Left ventricle myocardium inferior (tissue), 1 donor: ENCODE measurements around the gene DCDC2B. TPM values are rescaled to one million over a fixed set of nuclear protein-coding genes. Genes with fewer than 3 reads are reported as not detected.

ENCODE experiments used
- DNase-seq: peaks from one replicate; pipeline ENCODE4 v3.0.0-alpha.2; 2020
- H3K27ac ChIP-seq: fragments of 200-600 bp; replicated peaks from 2 replicates; pipeline ENCODE4 v1.8.0; 2021
- H3K27me3 ChIP-seq: fragments of 200-600 bp; 2 replicates; pipeline ENCODE4 v1.8.0; 2021; ENCODE audit warnings: low read depth
- H3K36me3 ChIP-seq: fragments of 200-600 bp; 2 replicates; pipeline ENCODE4 v1.8.0; 2021
- H3K4me1 ChIP-seq: fragments of 200-600 bp; 2 replicates; pipeline ENCODE4 v1.8.0; 2021
- H3K4me3 ChIP-seq: fragments of 200-600 bp; 2 replicates; pipeline ENCODE4 v1.8.0; 2021; ENCODE audit warnings: mild to moderate bottlenecking, moderate library complexity
- H3K9me3 ChIP-seq: fragments of 200-600 bp; replicated peaks from 2 replicates; pipeline ENCODE4 v1.8.0; 2021
- intact Hi-C: fragments of 100-400 bp; cut with micrococcal nuclease; formaldehyde crosslinking; loops from one replicate; pipeline ENCODE4 v1.11.0; 2022
- total RNA-seq: library from RNA; stranded (reverse); fragmentation: NEBNext Ultra II Directional; extraction: Animal tissue kit (Norgen Biotek cat#: 25700); gene quantifications from one replicate; pipeline ENCODE4 v1.2.1, GENCODE V29; 2021
- TF ChIP-seq, protein P1 (sequence below): fragments of 200-600 bp; IDR thresholded peaks from 2 replicates; pipeline ENCODE4 v1.8.0; 2021; ENCODE audit warnings: antibody characterized with exemption, mild to moderate bottlenecking, borderline replicate concordance
- donor health status: DM: no; HTN: yes; CAD: no; lungs with severe emphysema.

Gene DCDC2B
- total RNA-seq, 1 donor from 2014 or later = not detected

DNA sequence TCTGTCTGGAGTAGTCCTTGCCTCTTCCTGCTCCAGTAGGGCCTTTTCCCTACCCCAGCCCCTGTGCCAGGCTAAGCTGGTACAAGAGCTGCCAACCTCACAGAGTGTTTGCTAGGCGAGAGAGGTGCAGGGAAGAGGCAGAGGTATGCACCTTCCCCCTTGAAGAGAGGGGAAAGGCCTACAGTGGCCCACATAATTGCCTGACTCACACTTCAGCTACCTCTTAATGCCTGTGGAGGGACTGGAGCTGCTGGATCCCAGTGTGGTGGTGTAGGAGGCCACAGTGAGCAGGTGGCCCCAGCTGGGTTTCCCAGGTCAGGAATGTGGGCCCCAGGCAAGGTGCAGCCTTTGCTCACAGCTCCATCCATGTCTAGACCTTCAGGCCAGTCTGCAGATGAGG lies 11.8 kb upstream of the DCDC2B start:
- DNase-seq = no peak
- peaks cover 61% of the 10 kb centered on the region for H3K4me1 ChIP-seq

DNA sequence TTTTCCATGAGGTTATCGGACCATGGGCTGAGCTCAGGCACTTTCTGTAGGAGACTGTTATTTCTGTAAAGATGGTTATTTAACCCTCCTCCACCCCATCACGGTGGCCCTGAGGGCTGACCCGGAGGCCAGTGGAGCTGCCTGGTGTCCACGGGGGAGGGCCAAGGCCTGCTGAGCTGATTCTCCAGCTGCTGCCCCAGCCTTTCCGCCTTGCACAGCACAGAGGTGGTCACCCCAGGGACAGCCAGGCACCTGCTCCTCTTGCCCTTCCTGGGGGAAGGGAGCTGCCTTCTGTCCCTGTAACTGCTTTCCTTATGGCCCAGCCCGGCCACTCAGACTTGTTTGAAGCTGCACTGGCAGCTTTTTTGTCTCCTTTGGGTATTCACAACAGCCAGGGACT lies 11.1 kb upstream of the DCDC2B start:
- DNase-seq = no peak
- H3K4me3 ChIP-seq = no peak overlapping the region
- H3K27me3 ChIP-seq = no peaks in the 10 kb centered on the region
- no peaks in the 10 kb centered on the region for H3K9me3 ChIP-seq
- TF ChIP-seq, protein P1, sequence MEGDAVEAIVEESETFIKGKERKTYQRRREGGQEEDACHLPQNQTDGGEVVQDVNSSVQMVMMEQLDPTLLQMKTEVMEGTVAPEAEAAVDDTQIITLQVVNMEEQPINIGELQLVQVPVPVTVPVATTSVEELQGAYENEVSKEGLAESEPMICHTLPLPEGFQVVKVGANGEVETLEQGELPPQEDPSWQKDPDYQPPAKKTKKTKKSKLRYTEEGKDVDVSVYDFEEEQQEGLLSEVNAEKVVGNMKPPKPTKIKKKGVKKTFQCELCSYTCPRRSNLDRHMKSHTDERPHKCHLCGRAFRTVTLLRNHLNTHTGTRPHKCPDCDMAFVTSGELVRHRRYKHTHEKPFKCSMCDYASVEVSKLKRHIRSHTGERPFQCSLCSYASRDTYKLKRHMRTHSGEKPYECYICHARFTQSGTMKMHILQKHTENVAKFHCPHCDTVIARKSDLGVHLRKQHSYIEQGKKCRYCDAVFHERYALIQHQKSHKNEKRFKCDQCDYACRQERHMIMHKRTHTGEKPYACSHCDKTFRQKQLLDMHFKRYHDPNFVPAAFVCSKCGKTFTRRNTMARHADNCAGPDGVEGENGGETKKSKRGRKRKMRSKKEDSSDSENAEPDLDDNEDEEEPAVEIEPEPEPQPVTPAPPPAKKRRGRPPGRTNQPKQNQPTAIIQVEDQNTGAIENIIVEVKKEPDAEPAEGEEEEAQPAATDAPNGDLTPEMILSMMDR = no peak
- intact Hi-C loops = no loop called here
- peaks cover 49% of the 10 kb centered on the region for H3K36me3 ChIP-seq
- H3K27ac ChIP-seq = peak overlapping the region; percentile 91
- peaks cover 65% of the 10 kb centered on the region for H3K4me1 ChIP-seq

More for the DNA sequence above, 11.8 kb upstream of the DCDC2B start:
- Histone ChIP-seq H3K9me3 (no peaks in the 10 kb centered on the region), H3K27me3 (no peaks in the 10 kb centered on the region), H3K27ac (peak overlapping the region; percentile 91), H3K36me3 (peaks cover 57% of the 10 kb centered on the region), H3K4me3 (no peak overlapping the region)
- TF ChIP-seq, protein P1 = no peak
- intact Hi-C loops = no loop called here

DNA sequence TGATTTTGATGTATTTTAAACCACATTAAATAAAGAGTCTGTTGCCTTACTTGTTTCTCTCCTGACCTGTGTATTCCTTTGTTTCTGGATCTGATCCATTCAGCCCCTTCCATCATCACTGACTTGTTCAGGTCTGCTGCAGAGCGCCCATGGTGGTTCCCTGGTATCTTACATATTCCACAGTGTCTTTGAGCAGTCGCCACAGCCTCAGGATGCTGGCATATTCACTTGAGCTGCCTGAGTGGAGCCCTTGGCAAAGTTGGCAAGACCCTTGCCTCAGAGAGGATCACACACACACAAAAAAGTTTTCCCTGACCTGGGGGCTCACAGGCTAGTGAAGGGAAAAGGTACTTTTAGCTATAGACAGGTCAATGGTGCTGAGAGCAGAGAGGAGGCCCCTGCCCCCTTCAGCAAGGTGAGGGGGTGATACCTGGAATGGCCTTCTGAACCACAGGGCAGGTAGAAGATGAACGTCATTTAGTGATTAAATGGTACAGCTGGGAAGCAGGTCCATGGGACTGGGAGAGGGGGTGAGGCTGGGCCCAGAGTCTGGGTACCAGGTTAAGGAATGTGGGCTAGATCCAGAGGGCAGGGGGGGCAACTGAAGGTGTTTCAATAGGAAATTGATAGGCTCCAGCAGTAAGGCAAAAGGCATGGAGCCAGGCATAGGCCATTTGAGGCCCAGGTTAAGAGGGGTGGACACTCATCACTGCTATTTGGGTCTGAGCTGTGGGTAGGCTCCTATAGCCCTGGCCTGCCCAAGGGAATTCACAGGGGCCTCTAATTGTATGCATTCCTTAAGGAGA lies 10.4 kb upstream of the DCDC2B start:
- TF ChIP-seq, protein P1 = no peak
- Histone ChIP-seq H3K4me3 (no peak overlapping the region), H3K9me3 (no peaks in the 10 kb centered on the region), H3K27ac (peak overlapping the region; percentile 91), H3K36me3 (peaks cover 43% of the 10 kb centered on the region), H3K4me1 (peaks cover 65% of the 10 kb centered on the region), H3K27me3 (no peaks in the 10 kb centered on the region)
- no peak for DNase-seq
- intact Hi-C loops = no loop called here

DNA sequence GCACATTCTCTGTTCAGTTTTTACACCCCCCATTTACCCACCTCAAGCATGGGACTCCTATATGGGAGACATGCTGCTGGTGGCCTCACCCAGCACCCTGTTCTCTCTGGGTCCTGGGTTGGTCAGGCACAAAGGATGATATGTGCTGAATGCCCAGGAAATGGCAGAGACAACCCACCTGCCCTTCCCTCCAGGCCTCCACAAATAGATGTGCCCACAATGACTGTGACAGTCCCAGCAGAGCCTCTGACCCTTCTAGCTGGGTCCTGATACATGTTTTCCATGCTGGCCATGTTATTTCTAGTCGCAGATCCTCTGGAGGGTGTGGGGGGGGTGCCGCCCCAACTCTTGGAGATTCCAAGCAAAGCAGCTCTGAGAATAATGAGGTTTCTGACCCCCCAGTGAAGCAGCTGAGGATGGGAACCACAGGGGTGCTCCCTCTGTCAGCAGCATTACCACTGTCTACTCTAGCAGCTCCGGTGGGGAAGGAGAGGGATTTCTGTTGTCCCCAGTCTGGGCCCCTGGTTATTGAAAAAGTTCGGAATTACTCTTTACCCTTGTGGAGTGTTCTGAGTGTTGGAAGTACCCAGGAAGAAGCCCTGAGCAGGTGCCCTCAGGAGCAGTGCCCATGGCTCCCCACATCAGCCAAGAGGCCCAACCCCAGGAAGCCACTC lies 9.7 kb upstream of the DCDC2B start:
- Histone ChIP-seq H3K36me3 (peaks cover 36% of the 10 kb centered on the region), H3K9me3 (no peaks in the 10 kb centered on the region), H3K4me1 (peaks cover 65% of the 10 kb centered on the region), H3K27ac (peak overlapping the region; percentile 91), H3K27me3 (no peaks in the 10 kb centered on the region), H3K4me3 (peak overlapping the region; percentile 72)
- TF ChIP-seq, protein P1 = no peak
- intact Hi-C loops = no loop called here
- DNase-seq = no peak

DNA sequence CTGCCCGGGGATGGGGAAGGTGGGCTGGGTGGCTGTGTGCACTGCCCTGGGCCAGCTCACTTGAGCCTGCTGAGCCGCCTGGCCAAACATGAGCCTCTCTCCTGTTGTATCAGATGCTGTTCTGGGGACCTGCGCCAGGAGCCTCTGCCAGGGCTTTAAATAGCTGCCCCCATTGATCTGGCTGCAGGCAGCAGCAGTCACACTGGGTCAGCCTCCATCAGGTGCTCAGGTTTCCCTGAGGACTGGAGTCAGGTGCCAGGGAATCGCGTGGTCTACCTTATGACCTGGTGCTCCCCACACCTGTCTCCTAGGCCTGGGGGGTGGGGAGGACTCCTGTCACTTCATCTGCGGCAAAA lies 9.2 kb upstream of the DCDC2B start:
- TF ChIP-seq, protein P1 = no peak
- intact Hi-C loops = no loop called here
- peak; percentile 81 for DNase-seq
- Histone ChIP-seq H3K27ac (peak overlapping the region; percentile 91), H3K36me3 (peaks cover 31% of the 10 kb centered on the region), H3K27me3 (no peaks in the 10 kb centered on the region), H3K4me1 (peaks cover 67% of the 10 kb centered on the region), H3K4me3 (peak overlapping the region; percentile 72), H3K9me3 (no peaks in the 10 kb centered on the region)
